HG02571 (cell line): Measurements from ENCODE around the gene MGAT3.
"Not testable (repeated sequence)": the region's sequence is repeated elsewhere in the genome, so short reads cannot be mapped to it uniquely, and the experiment has no call there.

Experiments used
- ATAC-seq: cut with Tn5 transposase; IDR thresholded peaks from one replicate; pipeline ENCODE4 v1.9.1; 2021; ENCODE audit warnings: mild to moderate bottlenecking, moderate library complexity; ENCODE audit not compliant: unreplicated experiment

The MGAT3 gene

GRCh38 chr22:39456522-39457197 is at the start of gene MGAT3:
TSS of gene MGAT3 (plus strand) at chr22:39457012. CDS start at chr22:39487348, 30,336 bp downstream.
- no peak for ATAC-seq

- no peak for ATAC-seq
These were observed 48.6 kb upstream of the MGAT3 start for GRCh38 chr22:39408173-39408572.

- ATAC-seq, result no peak
These were observed 48.0 kb upstream of the MGAT3 start for GRCh38 chr22:39408807-39409206.

- ATAC-seq, result no peak
These were observed 47.2 kb upstream of the MGAT3 start for GRCh38 chr22:39409516-39410029.

- ATAC-seq, result no peak
These were observed 46.5 kb upstream of the MGAT3 start for GRCh38 chr22:39410264-39410663.

- not testable (repeated sequence) for ATAC-seq
These were observed 44.9 kb upstream of the MGAT3 start for GRCh38 chr22:39411828-39412365.

GRCh38 chr22:39413204-39413603 is 43.6 kb upstream of the MGAT3 start:
- ATAC-seq, result not testable (repeated sequence)

GRCh38 chr22:39414377-39414776 is 42.4 kb upstream of the MGAT3 start:
- ATAC-seq, result no peak

GRCh38 chr22:39414886-39415285 is 41.9 kb upstream of the MGAT3 start:
- ATAC-seq, result no peak

GRCh38 chr22:39415506-39415905 is 41.3 kb upstream of the MGAT3 start:
- ATAC-seq, result no peak

- ATAC-seq, result no peak
These were observed 40.5 kb upstream of the MGAT3 start for GRCh38 chr22:39416319-39416718.

GRCh38 chr22:39417641-39418040 is 39.2 kb upstream of the MGAT3 start:
- ATAC-seq, result no peak

GRCh38 chr22:39418696-39419095 is 38.1 kb upstream of the MGAT3 start:
- no peak for ATAC-seq

- ATAC-seq, result no peak
These were observed 37.7 kb upstream of the MGAT3 start for GRCh38 chr22:39419096-39419495.

- ATAC-seq, result no peak
These were observed 36.9 kb upstream of the MGAT3 start for GRCh38 chr22:39419911-39420310.

GRCh38 chr22:39421691-39422090 is 35.1 kb upstream of the MGAT3 start:
- no peak for ATAC-seq

- ATAC-seq, result no peak
These were observed 34.7 kb upstream of the MGAT3 start for GRCh38 chr22:39422101-39422500.

GRCh38 chr22:39422721-39423120 is 34.1 kb upstream of the MGAT3 start:
- no peak for ATAC-seq

- no peak for ATAC-seq
These were observed 32.8 kb upstream of the MGAT3 start for GRCh38 chr22:39423976-39424375.

GRCh38 chr22:39426380-39427043 is 30.3 kb upstream of the MGAT3 start:
- no peak for ATAC-seq

- no peak for ATAC-seq
These were observed 28.8 kb upstream of the MGAT3 start for GRCh38 chr22:39427751-39428596.
